ENCODE results near the gene KANSL1. TPM values are rescaled to one million over a fixed set of nuclear protein-coding genes. Genes with fewer than 3 reads are reported as not detected.

Gene KANSL1
- total and polyA plus RNA-seq, 2 donors (not counting 1 experiment from before 2014, with no cell fraction given): 36.8 to 233 TPM

- Histone ChIP-seq H3K27me3 (replicated peaks in 1 of 4; ENCODE audit: control extremely low read depth in 1 of 4, control insufficient read depth in 3 of 4, insufficient read depth in 4 of 4, low read length in 3 of 4) (no peaks in the 10 kb centered on the region), H3K9me3 (ENCODE audit: control extremely low read depth in 1 of 3, control insufficient read depth in 2 of 3, insufficient read depth in 1 of 3, low read length in 2 of 3) (no peaks in the 10 kb centered on the region), H3K4me2 (replicated peaks; ENCODE audit: low read depth, low read length, poor library complexity, severe bottlenecking) (no peak overlapping the region), H2AFZ (ENCODE audit: insufficient read depth, low read depth, low read length, poor library complexity, severe bottlenecking) (no peak overlapping the region), H3K9ac (ENCODE audit: low read length) (no peak overlapping the region), H3K36me3 (replicated peaks in 1 of 2; ENCODE audit: control extremely low read depth in 1 of 2, control insufficient read depth in 1 of 2, extremely low read depth in 1 of 2, insufficient read depth in 2 of 2, low read length in 1 of 2) (peaks cover 0 to 5% of the 10 kb centered on the region in 2 experiments), H3K27ac (ENCODE audit: low read length in 2 of 2) (peak overlapping the region in 1 of 2 donors; percentile 45), H3K4me1 (ENCODE audit: control insufficient read depth in 2 of 2, insufficient read depth in 2 of 2, low read length in 2 of 2) (peaks cover 40 to 57% of the 10 kb centered on the region in 2 donors), H3K4me3 (ENCODE audit: control extremely low read depth in 1 of 5, extremely low read depth in 1 of 5, insufficient read depth in 1 of 5, low read depth in 2 of 5, low read length in 4 of 5) (no peak overlapping the region), H4K20me1 (ENCODE audit: control insufficient read depth, insufficient read depth, low read length, poor library complexity, severe bottlenecking) (peaks cover 77% of the 10 kb centered on the region), H3K79me2 (ENCODE audit: control insufficient read depth, insufficient read depth, low read length) (peaks cover 94% of the 10 kb centered on the region)
- DNase-seq (no peak), ATAC-seq (ENCODE audit: low read depth) (no peak)
- ChIA-PET POLR2A (no interaction called here), CTCF (no interaction called here)
- intact Hi-C loops (cut with micrococcal nuclease): loop anchor here (1.0 kb wide), 1 partner anchor 8 kb away; no protein-coding TSS in a partner anchor
- Mint-ChIP-seq H3K27me3 (no peaks in the 10 kb centered on the region), H3K9me3 (ENCODE audit: insufficient read depth) (no peaks in the 10 kb centered on the region), H3K4me1 (peaks cover 74% of the 10 kb centered on the region), H3K27ac (no peak overlapping the region), H3K4me3 (no peak overlapping the region)
- WGBS (ENCODE audit: insufficient coverage): 40% methylated on average over 1 of the region's 4 CpGs
- no peak for TF ChIP-seq EZH2 (IDR thresholded peaks at IDR 0.05; ENCODE audit: borderline replicate concordance, insufficient read depth, low read depth, low read length, poor library complexity, severe bottlenecking)
- TF ChIP-seq, protein P1, sequence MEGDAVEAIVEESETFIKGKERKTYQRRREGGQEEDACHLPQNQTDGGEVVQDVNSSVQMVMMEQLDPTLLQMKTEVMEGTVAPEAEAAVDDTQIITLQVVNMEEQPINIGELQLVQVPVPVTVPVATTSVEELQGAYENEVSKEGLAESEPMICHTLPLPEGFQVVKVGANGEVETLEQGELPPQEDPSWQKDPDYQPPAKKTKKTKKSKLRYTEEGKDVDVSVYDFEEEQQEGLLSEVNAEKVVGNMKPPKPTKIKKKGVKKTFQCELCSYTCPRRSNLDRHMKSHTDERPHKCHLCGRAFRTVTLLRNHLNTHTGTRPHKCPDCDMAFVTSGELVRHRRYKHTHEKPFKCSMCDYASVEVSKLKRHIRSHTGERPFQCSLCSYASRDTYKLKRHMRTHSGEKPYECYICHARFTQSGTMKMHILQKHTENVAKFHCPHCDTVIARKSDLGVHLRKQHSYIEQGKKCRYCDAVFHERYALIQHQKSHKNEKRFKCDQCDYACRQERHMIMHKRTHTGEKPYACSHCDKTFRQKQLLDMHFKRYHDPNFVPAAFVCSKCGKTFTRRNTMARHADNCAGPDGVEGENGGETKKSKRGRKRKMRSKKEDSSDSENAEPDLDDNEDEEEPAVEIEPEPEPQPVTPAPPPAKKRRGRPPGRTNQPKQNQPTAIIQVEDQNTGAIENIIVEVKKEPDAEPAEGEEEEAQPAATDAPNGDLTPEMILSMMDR (IDR thresholded peaks at IDR 0.05): no peak
These were observed 45.0 kb downstream of the KANSL1 start for GRCh38 chr17:46148247-46148646.

GRCh38 chr17:46147296-46147695 lies 45.9 kb downstream of the KANSL1 start:
- peaks cover 0 to 5% of the 10 kb centered on the region in 2 experiments for H3K36me3 ChIP-seq (replicated peaks in 1 of 2; ENCODE audit: control extremely low read depth in 1 of 2, control insufficient read depth in 1 of 2, extremely low read depth in 1 of 2, insufficient read depth in 2 of 2, low read length in 1 of 2)
- ChIA-PET POLR2A (interaction anchor here (1.1 kb wide), 1 partner anchor 12 kb away, joined by 3 read pairs; no protein-coding TSS in a partner anchor), CTCF (no interaction called here)
- H3K4me3 ChIP-seq (ENCODE audit: control extremely low read depth in 1 of 5, extremely low read depth in 1 of 5, insufficient read depth in 1 of 5, low read depth in 2 of 5, low read length in 4 of 5): no peak overlapping the region
- H3K4me1 ChIP-seq (ENCODE audit: control insufficient read depth in 2 of 2, insufficient read depth in 2 of 2, low read length in 2 of 2): peaks cover 50 to 57% of the 10 kb centered on the region in 2 donors
- H3K27ac Mint-ChIP-seq: peak overlapping the region; percentile 15
- no peaks in the 10 kb centered on the region for H3K9me3 ChIP-seq (ENCODE audit: control extremely low read depth in 1 of 3, control insufficient read depth in 2 of 3, insufficient read depth in 1 of 3, low read length in 2 of 3)
- peaks cover 94% of the 10 kb centered on the region for H3K79me2 ChIP-seq (ENCODE audit: control insufficient read depth, insufficient read depth, low read length)
- H3K27ac ChIP-seq (ENCODE audit: low read length in 2 of 2): peak overlapping the region in 1 of 2 donors; percentile 32
- H3K9ac ChIP-seq (ENCODE audit: low read length): no peak overlapping the region
- no peaks in the 10 kb centered on the region for H3K27me3 ChIP-seq (replicated peaks in 1 of 4; ENCODE audit: control extremely low read depth in 1 of 4, control insufficient read depth in 3 of 4, insufficient read depth in 4 of 4, low read length in 3 of 4)
- H3K4me1 Mint-ChIP-seq: peaks cover 74% of the 10 kb centered on the region
- DNase-seq: no peak
- intact Hi-C loops (cut with micrococcal nuclease): no loop called here
- no peak for TF ChIP-seq EZH2 (IDR thresholded peaks at IDR 0.05; ENCODE audit: borderline replicate concordance, insufficient read depth, low read depth, low read length, poor library complexity, severe bottlenecking)
- TF ChIP-seq, protein P1 (IDR thresholded peaks at IDR 0.05): no peak
- H3K27me3 Mint-ChIP-seq: no peaks in the 10 kb centered on the region
- ATAC-seq (ENCODE audit: low read depth): no peak
- H3K4me2 ChIP-seq (replicated peaks; ENCODE audit: low read depth, low read length, poor library complexity, severe bottlenecking): peak overlapping the region; percentile 2
- no peak overlapping the region for H2AFZ ChIP-seq (ENCODE audit: insufficient read depth, low read depth, low read length, poor library complexity, severe bottlenecking)
- H4K20me1 ChIP-seq (ENCODE audit: control insufficient read depth, insufficient read depth, low read length, poor library complexity, severe bottlenecking): peaks cover 70% of the 10 kb centered on the region
- no peak overlapping the region for H3K4me3 Mint-ChIP-seq
- no peaks in the 10 kb centered on the region for H3K9me3 Mint-ChIP-seq (ENCODE audit: insufficient read depth)
- WGBS (ENCODE audit: insufficient coverage): no CpG with 5 or more reads among the region's 4 CpGs
